Liver (tissue), 9 donors: ENCODE results near the gene RUNX1. TPM values are rescaled to one million over a fixed set of nuclear protein-coding genes. Genes with fewer than 3 reads are reported as not detected.

Experiments used
- DNase-seq: peaks from one replicate; pipeline ENCODE4 v3.0.0-alpha.2; 2017; ENCODE audit warnings: low spot score
- H3K27ac ChIP-seq, 2 donors: one replicate each; pipeline ENCODE4 v1.7.0; 2013; ENCODE audit warnings: inconsistent platforms in 2 of 2, low read length in 2 of 2, control low read depth in 1 of 2, low read depth in 1 of 2, mild to moderate bottlenecking in 1 of 2
- H3K27me3 ChIP-seq, 4 donors: one replicate each; pipeline versions ENCODE4 v1.6.1 to v1.7.0; 2013; ENCODE audit warnings: low read length in 3 of 4, inconsistent platforms in 1 of 4, mild to moderate bottlenecking in 1 of 4, moderate library complexity in 1 of 4; ENCODE audit not compliant: control insufficient read depth in 4 of 4, insufficient read depth in 4 of 4
- H3K36me3 ChIP-seq, 4 donors: one replicate each; pipeline versions ENCODE4 v1.6.1 to v1.7.0; 2013; ENCODE audit warnings: low read length in 3 of 4, mild to moderate bottlenecking in 3 of 4, low read depth in 1 of 4, moderate library complexity in 1 of 4; ENCODE audit not compliant: control insufficient read depth in 4 of 4, insufficient read depth in 3 of 4
- H3K4me1 ChIP-seq, 4 donors: one replicate each; pipeline versions ENCODE4 v1.6.1 to v1.7.0; 2013; ENCODE audit warnings: low read length in 3 of 4, mild to moderate bottlenecking in 3 of 4, moderate library complexity in 1 of 4; ENCODE audit not compliant: control insufficient read depth in 4 of 4, insufficient read depth in 4 of 4
- H3K4me3 ChIP-seq, 3 donors: one replicate each; pipeline versions ENCODE4 v1.6.1 to v1.7.0; 2013; ENCODE audit warnings: low read length in 3 of 3, control low read depth in 1 of 3, low read depth in 1 of 3, mild to moderate bottlenecking in 1 of 3
- H3K9ac ChIP-seq, 2 donors: one replicate each; pipeline ENCODE4 v1.7.0; 2013; ENCODE audit warnings: low read length in 2 of 2, mild to moderate bottlenecking in 2 of 2, moderate library complexity in 2 of 2, control low read depth in 1 of 2, low read depth in 1 of 2
- H3K9me3 ChIP-seq, 4 donors: one replicate each; pipeline versions ENCODE4 v1.6.1 to v1.7.0; 2013; ENCODE audit warnings: low read length in 3 of 4; ENCODE audit not compliant: control insufficient read depth in 4 of 4
- ATF3 ChIP-seq: IDR thresholded peaks from 2 replicates; pipeline ENCODE4 v1.6.1; 2016; ENCODE audit warnings: antibody characterized with exemption
- EGR1 ChIP-seq, 2 donors: IDR thresholded peaks; 2 replicates each; pipeline ENCODE4 v1.6.1; 2016 to 2018; ENCODE audit warnings: antibody characterized with exemption in 2 of 2, low read depth in 2 of 2
- FOXA1 ChIP-seq: IDR thresholded peaks from 2 replicates; pipeline ENCODE4 v1.6.1; 2016; ENCODE audit warnings: antibody characterized with exemption
- FOXA2 ChIP-seq: IDR thresholded peaks from 2 replicates; pipeline ENCODE4 v1.6.1; 2016; ENCODE audit warnings: antibody characterized with exemption
- GABPA ChIP-seq, 2 donors: IDR thresholded peaks in 1 of 2; conservative IDR thresholded peaks in 1 of 2; 2 replicates each; pipeline ENCODE4 v1.6.1; 2016; ENCODE audit warnings: antibody characterized with exemption in 2 of 2, mild to moderate bottlenecking in 1 of 2, moderate library complexity in 1 of 2
- HNF4A ChIP-seq, 2 donors: conservative IDR thresholded peaks; 2 replicates each; pipeline ENCODE4 v1.6.1; 2016; ENCODE audit warnings: antibody characterized with exemption in 2 of 2, mild to moderate bottlenecking in 2 of 2
- HNF4G ChIP-seq: IDR thresholded peaks from 2 replicates; pipeline ENCODE4 v1.6.1; 2016; ENCODE audit warnings: antibody characterized with exemption
- JUND ChIP-seq, 2 donors: IDR thresholded peaks; 2 replicates each; pipeline ENCODE4 v1.6.1; 2016; ENCODE audit warnings: antibody characterized with exemption in 2 of 2
- NR2F2 ChIP-seq: IDR thresholded peaks from 2 replicates; pipeline ENCODE4 v1.6.1; 2016; ENCODE audit warnings: antibody characterized with exemption
- RAD21 ChIP-seq, 2 donors: IDR thresholded peaks; 2 replicates each; pipeline ENCODE4 v1.6.1; 2016; ENCODE audit warnings: antibody characterized with exemption in 2 of 2, mild to moderate bottlenecking in 2 of 2
- RXRA ChIP-seq, 2 donors: IDR thresholded peaks; 2 replicates each; pipeline ENCODE4 v1.6.1; 2017 to 2018; ENCODE audit warnings: antibody characterized with exemption in 2 of 2, mild to moderate bottlenecking in 1 of 2
- SP1 ChIP-seq: IDR thresholded peaks from 2 replicates; pipeline ENCODE4 v1.6.1; 2018; ENCODE audit warnings: antibody characterized with exemption, mild to moderate bottlenecking
- TAF1 ChIP-seq: conservative IDR thresholded peaks from 2 replicates; pipeline ENCODE4 v1.6.1; 2016; ENCODE audit warnings: antibody characterized with exemption, mild to moderate bottlenecking
- YY1 ChIP-seq: IDR thresholded peaks from 2 replicates; pipeline ENCODE4 v1.6.1; 2016; ENCODE audit warnings: antibody characterized with exemption, mild to moderate bottlenecking
- WGBS: extraction: QIAGEN DNeasy Blood & Tissue Kit; methylation state at CpG from one replicate; pipeline ENCODE4 v1.1.7; 2013; 5-methylcytosine and 5-hydroxymethylcytosine counted together
- polyA plus RNA-seq, 2 donors: library from polyadenylated mRNA; stranded (reverse) in 1 of 2; unstranded in 1 of 2; fragments of 200-250 nt in 1 of 2; fragments of >200 nt in 1 of 2; fragmentation: Nextera tagmentation in 1 of 2; extraction: Ambion mirVana in 1 of 2; gene quantifications; one replicate each; pipeline versions ENCODE4 v1.2.1 to v1.2.3, GENCODE V29; 2013 to 2015
- total RNA-seq, 2 donors: library from RNA; depleted of rRNA; stranded (reverse); fragments of >200 nt; gene quantifications; one replicate each; pipeline ENCODE4 v1.2.3, GENCODE V29; 2014
- TF ChIP-seq, protein P1 (sequence below): IDR thresholded peaks from 2 replicates; pipeline ENCODE4 v1.6.1; 2016; ENCODE audit warnings: antibody characterized with exemption
- TF ChIP-seq, protein P2 (sequence below): IDR thresholded peaks from 2 replicates; pipeline ENCODE4 v1.6.1; 2016; ENCODE audit warnings: antibody characterized with exemption
- TF ChIP-seq, protein P3 (sequence below): fragments of 150-350 bp; IDR thresholded peaks from 2 replicates; pipeline ENCODE4 v1.5.1; 2017; ENCODE audit warnings: improper control_type of control experiment, low read depth, low read length; ENCODE audit not compliant: missing input control
- TF ChIP-seq, protein P4 (sequence below): IDR thresholded peaks from 2 replicates; pipeline ENCODE4 v1.6.1; 2016; ENCODE audit warnings: antibody characterized with exemption, mild to moderate bottlenecking
- donor health status: healthy.
- donor health status: healthy.
- donor health status: healthy.
- donor health status: healthy.
- donor health status: healthy.

The RUNX1 gene
- total and polyA plus RNA-seq, 4 donors: 0.98 to 7.2 (median 3.1) TPM

DNA sequence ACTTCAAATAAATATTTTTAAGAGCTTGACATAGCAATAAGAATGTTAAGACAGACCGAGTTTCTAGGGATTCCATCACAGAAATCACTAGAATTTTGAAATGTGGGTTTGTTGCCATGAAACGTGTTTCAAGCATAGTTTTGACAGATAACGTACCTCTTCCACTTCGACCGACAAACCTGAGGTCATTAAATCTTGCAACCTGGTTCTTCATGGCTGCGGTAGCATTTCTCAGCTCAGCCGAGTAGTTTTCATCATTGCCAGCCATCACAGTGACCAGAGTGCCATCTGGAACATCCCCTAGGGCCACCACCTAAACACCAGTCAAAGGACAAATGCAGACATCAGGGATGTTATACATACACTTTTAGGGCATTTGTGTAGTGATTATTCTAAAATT is 168.7 kb downstream of the RUNX1 start:
- Histone ChIP-seq H3K9me3 (no peaks in the 10 kb centered on the region), H3K27me3 (no peaks in the 10 kb centered on the region), H3K4me3 (no peak overlapping the region), H3K9ac (no peak overlapping the region), H3K4me1 (peaks cover 0 to 8% (median 3%) of the 10 kb centered on the region in 4 donors), H3K27ac (no peak overlapping the region), H3K36me3 (peaks cover 0 to 8% (median 3%) of the 10 kb centered on the region in 4 donors)
- no peak for DNase-seq
- TF ChIP-seq RXRA (IDR thresholded peaks at IDR 0.05): no peak
- TF ChIP-seq, protein P1, sequence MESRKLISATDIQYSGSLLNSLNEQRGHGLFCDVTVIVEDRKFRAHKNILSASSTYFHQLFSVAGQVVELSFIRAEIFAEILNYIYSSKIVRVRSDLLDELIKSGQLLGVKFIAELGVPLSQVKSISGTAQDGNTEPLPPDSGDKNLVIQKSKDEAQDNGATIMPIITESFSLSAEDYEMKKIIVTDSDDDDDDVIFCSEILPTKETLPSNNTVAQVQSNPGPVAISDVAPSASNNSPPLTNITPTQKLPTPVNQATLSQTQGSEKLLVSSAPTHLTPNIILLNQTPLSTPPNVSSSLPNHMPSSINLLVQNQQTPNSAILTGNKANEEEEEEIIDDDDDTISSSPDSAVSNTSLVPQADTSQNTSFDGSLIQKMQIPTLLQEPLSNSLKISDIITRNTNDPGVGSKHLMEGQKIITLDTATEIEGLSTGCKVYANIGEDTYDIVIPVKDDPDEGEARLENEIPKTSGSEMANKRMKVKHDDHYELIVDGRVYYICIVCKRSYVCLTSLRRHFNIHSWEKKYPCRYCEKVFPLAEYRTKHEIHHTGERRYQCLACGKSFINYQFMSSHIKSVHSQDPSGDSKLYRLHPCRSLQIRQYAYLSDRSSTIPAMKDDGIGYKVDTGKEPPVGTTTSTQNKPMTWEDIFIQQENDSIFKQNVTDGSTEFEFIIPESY: no peak
- no peak for TF ChIP-seq SP1
- TF ChIP-seq HNF4G: no peak
- no peak for TF ChIP-seq EGR1 (IDR thresholded peaks at IDR 0.05; ENCODE audit: low read depth in 2 of 2)
- TF ChIP-seq NR2F2: no peak
- TF ChIP-seq HNF4A (conservative IDR thresholded peaks at IDR 0.05): no peak
- no peak for TF ChIP-seq GABPA (IDR thresholded peaks at IDR 0.05 in 1 of 2, conservative IDR thresholded peaks at IDR 0.05 in 1 of 2)
- TF ChIP-seq, protein P2, sequence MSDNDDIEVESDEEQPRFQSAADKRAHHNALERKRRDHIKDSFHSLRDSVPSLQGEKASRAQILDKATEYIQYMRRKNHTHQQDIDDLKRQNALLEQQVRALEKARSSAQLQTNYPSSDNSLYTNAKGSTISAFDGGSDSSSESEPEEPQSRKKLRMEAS: no peak
- no peak for TF ChIP-seq TAF1
- no peak for TF ChIP-seq JUND (IDR thresholded peaks at IDR 0.05)
- no peak for TF ChIP-seq ATF3
- TF ChIP-seq FOXA2: no peak
- no peak for TF ChIP-seq FOXA1
- TF ChIP-seq, protein P3, sequence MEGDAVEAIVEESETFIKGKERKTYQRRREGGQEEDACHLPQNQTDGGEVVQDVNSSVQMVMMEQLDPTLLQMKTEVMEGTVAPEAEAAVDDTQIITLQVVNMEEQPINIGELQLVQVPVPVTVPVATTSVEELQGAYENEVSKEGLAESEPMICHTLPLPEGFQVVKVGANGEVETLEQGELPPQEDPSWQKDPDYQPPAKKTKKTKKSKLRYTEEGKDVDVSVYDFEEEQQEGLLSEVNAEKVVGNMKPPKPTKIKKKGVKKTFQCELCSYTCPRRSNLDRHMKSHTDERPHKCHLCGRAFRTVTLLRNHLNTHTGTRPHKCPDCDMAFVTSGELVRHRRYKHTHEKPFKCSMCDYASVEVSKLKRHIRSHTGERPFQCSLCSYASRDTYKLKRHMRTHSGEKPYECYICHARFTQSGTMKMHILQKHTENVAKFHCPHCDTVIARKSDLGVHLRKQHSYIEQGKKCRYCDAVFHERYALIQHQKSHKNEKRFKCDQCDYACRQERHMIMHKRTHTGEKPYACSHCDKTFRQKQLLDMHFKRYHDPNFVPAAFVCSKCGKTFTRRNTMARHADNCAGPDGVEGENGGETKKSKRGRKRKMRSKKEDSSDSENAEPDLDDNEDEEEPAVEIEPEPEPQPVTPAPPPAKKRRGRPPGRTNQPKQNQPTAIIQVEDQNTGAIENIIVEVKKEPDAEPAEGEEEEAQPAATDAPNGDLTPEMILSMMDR: no peak
- TF ChIP-seq RAD21 (IDR thresholded peaks at IDR 0.05): no peak
- TF ChIP-seq YY1: no peak
- TF ChIP-seq, protein P4, sequence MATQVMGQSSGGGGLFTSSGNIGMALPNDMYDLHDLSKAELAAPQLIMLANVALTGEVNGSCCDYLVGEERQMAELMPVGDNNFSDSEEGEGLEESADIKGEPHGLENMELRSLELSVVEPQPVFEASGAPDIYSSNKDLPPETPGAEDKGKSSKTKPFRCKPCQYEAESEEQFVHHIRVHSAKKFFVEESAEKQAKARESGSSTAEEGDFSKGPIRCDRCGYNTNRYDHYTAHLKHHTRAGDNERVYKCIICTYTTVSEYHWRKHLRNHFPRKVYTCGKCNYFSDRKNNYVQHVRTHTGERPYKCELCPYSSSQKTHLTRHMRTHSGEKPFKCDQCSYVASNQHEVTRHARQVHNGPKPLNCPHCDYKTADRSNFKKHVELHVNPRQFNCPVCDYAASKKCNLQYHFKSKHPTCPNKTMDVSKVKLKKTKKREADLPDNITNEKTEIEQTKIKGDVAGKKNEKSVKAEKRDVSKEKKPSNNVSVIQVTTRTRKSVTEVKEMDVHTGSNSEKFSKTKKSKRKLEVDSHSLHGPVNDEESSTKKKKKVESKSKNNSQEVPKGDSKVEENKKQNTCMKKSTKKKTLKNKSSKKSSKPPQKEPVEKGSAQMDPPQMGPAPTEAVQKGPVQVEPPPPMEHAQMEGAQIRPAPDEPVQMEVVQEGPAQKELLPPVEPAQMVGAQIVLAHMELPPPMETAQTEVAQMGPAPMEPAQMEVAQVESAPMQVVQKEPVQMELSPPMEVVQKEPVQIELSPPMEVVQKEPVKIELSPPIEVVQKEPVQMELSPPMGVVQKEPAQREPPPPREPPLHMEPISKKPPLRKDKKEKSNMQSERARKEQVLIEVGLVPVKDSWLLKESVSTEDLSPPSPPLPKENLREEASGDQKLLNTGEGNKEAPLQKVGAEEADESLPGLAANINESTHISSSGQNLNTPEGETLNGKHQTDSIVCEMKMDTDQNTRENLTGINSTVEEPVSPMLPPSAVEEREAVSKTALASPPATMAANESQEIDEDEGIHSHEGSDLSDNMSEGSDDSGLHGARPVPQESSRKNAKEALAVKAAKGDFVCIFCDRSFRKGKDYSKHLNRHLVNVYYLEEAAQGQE: no peak
- 92% methylated on average over 7 of the region's 7 CpGs for WGBS
